Measurements from ENCODE around the gene SEPTIN8. TPM values are rescaled to one million over a fixed set of nuclear protein-coding genes. Genes with fewer than 3 reads are reported as not detected.

Gene SEPTIN8
- total and polyA plus RNA-seq, 2 donors (not counting 3 experiments of a cell fraction or from before 2014, with no cell fraction given) = 56.6 to 82.1 TPM

DNA sequence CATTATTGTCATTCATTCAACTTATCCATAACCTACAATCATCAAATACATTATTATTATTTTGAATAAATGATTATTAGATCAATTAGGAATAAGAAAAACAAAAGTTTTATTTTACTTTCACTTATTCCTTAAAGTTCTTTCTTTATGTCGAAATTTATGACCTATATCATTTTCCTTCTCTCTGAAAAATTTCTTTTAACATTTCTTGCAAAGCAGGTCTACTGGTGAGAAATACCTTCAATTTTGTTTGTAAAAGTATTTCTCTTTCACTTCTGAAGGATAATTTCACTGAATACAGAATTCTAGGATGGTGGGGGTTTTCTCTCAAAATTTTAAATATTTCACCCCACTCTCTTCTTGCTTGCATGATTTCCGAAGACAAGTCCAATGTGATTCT is 32.4 kb downstream of the SEPTIN8 start:
- CTCF ChIA-PET = interaction anchor here (0.8 to 1.2 kb wide), 3 partner anchors 12 to 76 kb away, joined by 3 to 5 read pairs (median 3); no protein-coding TSS in a partner anchor
- Histone ChIP-seq H3K79me2 (ENCODE audit: control insufficient read depth, insufficient read depth, low read length) (no peaks in the 10 kb centered on the region), H3K4me3 (replicated peaks in 1 of 3; ENCODE audit: insufficient read depth in 1 of 3, low read depth in 1 of 3, low read length in 3 of 3) (no peak overlapping the region), H2AFZ (ENCODE audit: low read depth, low read length) (no peak overlapping the region), H3K27me3 (ENCODE audit: control insufficient read depth in 2 of 2, insufficient read depth in 2 of 2, low read length in 2 of 2) (peaks cover 2 to 7% of the 10 kb centered on the region in 2 experiments), H3K36me3 (ENCODE audit: control insufficient read depth in 2 of 2, extremely low read depth in 1 of 2, insufficient read depth in 2 of 2, low read length in 2 of 2) (no peaks in the 10 kb centered on the region), H3K9ac (replicated peaks; ENCODE audit: extremely low read depth, insufficient read depth, low read length) (no peak overlapping the region), H3K9me3 (replicated peaks; ENCODE audit: control insufficient read depth, insufficient read depth, low read length) (no peaks in the 10 kb centered on the region), H3K9me1 (replicated peaks; ENCODE audit: control insufficient read depth, extremely low read depth, insufficient read depth, low read length) (no peaks in the 10 kb centered on the region), H3K4me1 (ENCODE audit: control insufficient read depth, extremely low read depth, insufficient read depth, low read length) (peaks cover 5% of the 10 kb centered on the region), H3K4me2 (ENCODE audit: insufficient read depth, low read length) (no peak overlapping the region), H3K27ac (ENCODE audit: insufficient read depth, low read depth, low read length) (no peak overlapping the region), H4K20me1 (replicated peaks; ENCODE audit: control insufficient read depth, extremely low read depth, insufficient read depth, low read length) (no peaks in the 10 kb centered on the region)
- BruUV-seq (replicated peaks) = no TSS peak
- dilution Hi-C loops (cut with MboI; ENCODE audit: extremely low pct_ligation_motif_present, low sequenced_read_pairs) = no loop called here
- FAIRE-seq (no peak), DNase-seq (ENCODE audit: low read depth, low spot score) (no peak)
- TF ChIP-seq POLR2A (IDR thresholded peaks at IDR 0.05; ENCODE audit: low read depth, low read length) = no peak
- TF ChIP-seq, protein P1, sequence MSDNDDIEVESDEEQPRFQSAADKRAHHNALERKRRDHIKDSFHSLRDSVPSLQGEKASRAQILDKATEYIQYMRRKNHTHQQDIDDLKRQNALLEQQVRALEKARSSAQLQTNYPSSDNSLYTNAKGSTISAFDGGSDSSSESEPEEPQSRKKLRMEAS (IDR thresholded peaks at IDR 0.05; ENCODE audit: insufficient read depth, insufficient read length) = no peak
- TF ChIP-seq MYC (IDR thresholded peaks at IDR 0.05; ENCODE audit: low read depth, low read length) = no peak
- TF ChIP-seq FOS (IDR thresholded peaks at IDR 0.05; ENCODE audit: borderline replicate concordance, insufficient read depth, low read length) = no peak
- no peak for TF ChIP-seq EZH2 (IDR thresholded peaks at IDR 0.05; ENCODE audit: borderline replicate concordance, low read depth, low read length, severe bottlenecking)
- no peak for TF ChIP-seq POLR2AphosphoS5 (IDR thresholded peaks at IDR 0.05; ENCODE audit: insufficient read depth, low read depth, low read length)
- no peak for TF ChIP-seq GATA2 (IDR thresholded peaks at IDR 0.05; ENCODE audit: insufficient read depth, insufficient read length, low read depth, low read length)
- TF ChIP-seq, protein P2, sequence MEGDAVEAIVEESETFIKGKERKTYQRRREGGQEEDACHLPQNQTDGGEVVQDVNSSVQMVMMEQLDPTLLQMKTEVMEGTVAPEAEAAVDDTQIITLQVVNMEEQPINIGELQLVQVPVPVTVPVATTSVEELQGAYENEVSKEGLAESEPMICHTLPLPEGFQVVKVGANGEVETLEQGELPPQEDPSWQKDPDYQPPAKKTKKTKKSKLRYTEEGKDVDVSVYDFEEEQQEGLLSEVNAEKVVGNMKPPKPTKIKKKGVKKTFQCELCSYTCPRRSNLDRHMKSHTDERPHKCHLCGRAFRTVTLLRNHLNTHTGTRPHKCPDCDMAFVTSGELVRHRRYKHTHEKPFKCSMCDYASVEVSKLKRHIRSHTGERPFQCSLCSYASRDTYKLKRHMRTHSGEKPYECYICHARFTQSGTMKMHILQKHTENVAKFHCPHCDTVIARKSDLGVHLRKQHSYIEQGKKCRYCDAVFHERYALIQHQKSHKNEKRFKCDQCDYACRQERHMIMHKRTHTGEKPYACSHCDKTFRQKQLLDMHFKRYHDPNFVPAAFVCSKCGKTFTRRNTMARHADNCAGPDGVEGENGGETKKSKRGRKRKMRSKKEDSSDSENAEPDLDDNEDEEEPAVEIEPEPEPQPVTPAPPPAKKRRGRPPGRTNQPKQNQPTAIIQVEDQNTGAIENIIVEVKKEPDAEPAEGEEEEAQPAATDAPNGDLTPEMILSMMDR (IDR thresholded peaks at IDR 0.05; ENCODE audit: extremely low read depth in 1 of 2, insufficient read depth in 1 of 2, low read depth in 1 of 2, low read length in 2 of 2) = no peak
- TF ChIP-seq JUN (IDR thresholded peaks at IDR 0.05; ENCODE audit: borderline replicate concordance, insufficient read depth, insufficient read length, low read depth) = no peak
- POLR2A ChIA-PET = interaction anchor here (0.6 kb wide), 1 partner anchor 234 kb away, joined by 3 read pairs; no protein-coding TSS in a partner anchor
- intact Hi-C loops (cut with micrococcal nuclease) = loop anchor here (5.0 kb wide), 1 partner anchor 138 kb away; no protein-coding TSS in a partner anchor

Data from endothelial cell of umbilical vein (primary cell).